IMR-90 (cell line): ENCODE data around the gene ASB4. TPM values are rescaled to one million over a fixed set of nuclear protein-coding genes. Genes with fewer than 3 reads are reported as not detected.

Experiments
- ATAC-seq: fragments of 200-7000 bp; cut with Tn5 transposase; 2 replicates; pipeline ENCODE4 v1.9.1; 2020; ENCODE audit warnings: low read depth, mild to moderate bottlenecking, moderate library complexity
- BruUV-seq: library from RNA; stranded (reverse); fragments of 400-500 nt; replicated peaks from 2 replicates; lab custom pipeline; 2021; lab: Mats Ljungman, UMichigan
- CTCF ChIA-PET: fragments of 300-600 bp; formaldehyde crosslinking; extraction: SDS; loops from one replicate; lab custom pipeline; 2021; ENCODE audit warnings: antibody characterized with exemption; lab: Yijun Ruan, JAX
- POLR2A ChIA-PET: fragments of 300-600 bp; sonication (Branson Sonifier 250); formaldehyde crosslinking; loops from one replicate; lab custom pipeline; 2022; ENCODE audit warnings: antibody characterized with exemption; ENCODE audit not compliant: unreplicated experiment; lab: Charles Lee
- DNase-seq: peaks from one replicate; pipeline ENCODE4 v3.0.0; 2013
- H2AFZ ChIP-seq: replicated peaks from 2 replicates; pipeline ENCODE3; 2013; ENCODE audit warnings: low read length, mild to moderate bottlenecking; ENCODE audit not compliant: poor library complexity
- H2AK5ac ChIP-seq: 2 replicates; pipeline ENCODE4 v1.6.1; 2013; ENCODE audit warnings: low read depth, low read length, inconsistent platforms
- H2AK9ac ChIP-seq: replicated peaks from 2 replicates; pipeline ENCODE3; 2013; ENCODE audit warnings: mild to moderate bottlenecking, low read depth, low read length, moderate library complexity; ENCODE audit not compliant: poor library complexity
- H2BK120ac ChIP-seq: 2 replicates; pipeline ENCODE4 v1.6.1; 2013; ENCODE audit warnings: low read depth, low read length, inconsistent platforms
- H2BK15ac ChIP-seq: 3 replicates; pipeline ENCODE4 v1.6.1; 2013; ENCODE audit warnings: low read depth, low read length, inconsistent platforms
- H2BK20ac ChIP-seq: 2 replicates; pipeline ENCODE4 v1.6.1; 2013; ENCODE audit warnings: low read depth, mild to moderate bottlenecking, inconsistent platforms, low read length, moderate library complexity
- H2BK5ac ChIP-seq: 2 replicates; pipeline ENCODE4 v1.6.1; 2013; ENCODE audit warnings: mild to moderate bottlenecking, low read depth, low read length, inconsistent platforms; ENCODE audit not compliant: poor library complexity, severe bottlenecking
- H3K14ac ChIP-seq: replicated peaks from 2 replicates; pipeline ENCODE4 v1.6.1; 2013; ENCODE audit warnings: low read depth, low read length, inconsistent platforms
- H3K18ac ChIP-seq: 2 replicates; pipeline ENCODE4 v1.6.1; 2013; ENCODE audit warnings: low read depth, low read length, control low read depth
- H3K23ac ChIP-seq: 2 replicates; pipeline ENCODE4 v1.6.1; 2013; ENCODE audit warnings: low read depth, low read length, inconsistent platforms
- H3K27ac ChIP-seq: 2 replicates; pipeline ENCODE4 v1.5.1; 2013; ENCODE audit warnings: mild to moderate bottlenecking, control low read depth, low read length; ENCODE audit not compliant: insufficient read depth
- H3K27me3 ChIP-seq: 2 replicates; pipeline ENCODE4 v1.6.1; 2013; ENCODE audit warnings: low read length; ENCODE audit not compliant: control insufficient read depth, insufficient read depth
- H3K36me3 ChIP-seq: 2 replicates; pipeline ENCODE4 v1.6.1; 2013; ENCODE audit warnings: low read length, mixed read lengths; ENCODE audit not compliant: control insufficient read depth, insufficient read depth
- H3K4ac ChIP-seq: 2 replicates; pipeline ENCODE4 v1.6.1; 2013; ENCODE audit warnings: low read depth, low read length, inconsistent platforms
- H3K4me1 ChIP-seq: 2 replicates; pipeline ENCODE4 v1.6.1; 2013; ENCODE audit warnings: low read length, mixed read lengths; ENCODE audit not compliant: control insufficient read depth, insufficient read depth
- H3K4me2 ChIP-seq: 2 replicates; pipeline ENCODE4 v1.6.1; 2013; ENCODE audit warnings: low read depth, mild to moderate bottlenecking, control low read depth, low read length, moderate library complexity
- H3K4me3 ChIP-seq: 2 replicates; pipeline ENCODE4 v1.5.1; 2013; ENCODE audit warnings: low read depth, mild to moderate bottlenecking, control low read depth, low read length, moderate library complexity; ENCODE audit not compliant: insufficient read depth
- H3K56ac ChIP-seq: 2 replicates; pipeline ENCODE4 v1.6.1; 2013; ENCODE audit warnings: low read length, inconsistent platforms; ENCODE audit not compliant: insufficient read depth; ENCODE audit errors: extremely low read depth
- H3K79me1 ChIP-seq, 2 experiments: 2 replicates each; pipeline ENCODE4 v1.6.1; 2013; ENCODE audit warnings: low read length in 2 of 2, inconsistent platforms in 1 of 2, low read depth in 1 of 2
- H3K9ac ChIP-seq: 2 replicates; pipeline ENCODE4 v1.6.1; 2013; ENCODE audit warnings: low read depth, low read length, control low read depth
- H3K9me1 ChIP-seq: 2 replicates; pipeline ENCODE4 v1.6.1; 2013; ENCODE audit warnings: low read length, inconsistent platforms; ENCODE audit not compliant: insufficient read depth
- H3K9me3 ChIP-seq: 2 replicates; pipeline ENCODE4 v1.6.1; 2013; ENCODE audit warnings: low read length; ENCODE audit not compliant: control insufficient read depth, insufficient read depth
- H4K20me1 ChIP-seq: 2 replicates; pipeline ENCODE4 v1.6.1; 2013; ENCODE audit warnings: low read length, inconsistent platforms; ENCODE audit not compliant: insufficient read depth
- H4K5ac ChIP-seq: 2 replicates; pipeline ENCODE4 v1.6.1; 2013; ENCODE audit warnings: mild to moderate bottlenecking, low read depth, low read length, control low read depth
- H4K8ac ChIP-seq, 2 experiments: 2 replicates each; pipeline ENCODE4 v1.6.1; 2013; ENCODE audit warnings: low read depth in 2 of 2, low read length in 2 of 2, control low read depth in 1 of 2, inconsistent platforms in 1 of 2
- H4K91ac ChIP-seq: 2 replicates; pipeline ENCODE4 v1.6.1; 2013; ENCODE audit warnings: low read depth, low read length, inconsistent platforms; ENCODE audit not compliant: insufficient read depth
- BHLHE40 ChIP-seq: fragments of 150-350 bp; IDR thresholded peaks from 2 replicates; pipeline ENCODE4 v1.6.1; 2016; ENCODE audit warnings: mild to moderate bottlenecking, low read depth, low read length
- CEBPB ChIP-seq: IDR thresholded peaks from 2 replicates; pipeline ENCODE4 v1.6.1; 2012; ENCODE audit warnings: low read depth, low read length, improper control_type of control experiment
- CHD1 ChIP-seq: IDR thresholded peaks from 2 replicates; pipeline ENCODE4 v1.6.1; 2012; ENCODE audit warnings: low read depth, low read length, improper control_type of control experiment
- CTCF ChIP-seq: conservative IDR thresholded peaks from 2 replicates; pipeline ENCODE4 v1.5.1; 2012; ENCODE audit warnings: mild to moderate bottlenecking, low read depth, low read length, improper control_type of control experiment
- FOS ChIP-seq: fragments of 150-350 bp; IDR thresholded peaks from 2 replicates; pipeline ENCODE4 v1.6.1; 2016; ENCODE audit warnings: low read depth, low read length
- MAFK ChIP-seq: IDR thresholded peaks from 2 replicates; pipeline ENCODE4 v1.6.1; 2012; ENCODE audit warnings: low read depth, low read length, improper control_type of control experiment
- MAZ ChIP-seq: IDR thresholded peaks from 2 replicates; pipeline ENCODE4 v1.6.1; 2012; ENCODE audit warnings: low read depth, mild to moderate bottlenecking, low read length, improper control_type of control experiment, moderate library complexity, borderline replicate concordance
- NFE2L2 ChIP-seq: fragments of 150-350 bp; IDR thresholded peaks from 2 replicates; pipeline ENCODE4 v1.6.1; 2016; ENCODE audit warnings: low read depth, mild to moderate bottlenecking, low read length
- POLR2A ChIP-seq: IDR thresholded peaks from 2 replicates; pipeline ENCODE4 v1.6.1; 2012; ENCODE audit warnings: mild to moderate bottlenecking, low read depth, low read length
- RAD21 ChIP-seq: IDR thresholded peaks from 2 replicates; pipeline ENCODE4 v1.6.1; 2012; ENCODE audit warnings: low read length, improper control_type of control experiment
- RCOR1 ChIP-seq: IDR thresholded peaks from 2 replicates; pipeline ENCODE4 v1.6.1; 2012; ENCODE audit warnings: mild to moderate bottlenecking, low read length, improper control_type of control experiment; ENCODE audit not compliant: insufficient replicate concordance
- RFX5 ChIP-seq: IDR thresholded peaks from 2 replicates; pipeline ENCODE4 v1.8.0; 2012; ENCODE audit warnings: low read depth, mild to moderate bottlenecking, low read length, moderate library complexity
- SMC3 ChIP-seq: fragments of 150-350 bp; IDR thresholded peaks from 2 replicates; pipeline ENCODE4 v1.6.1; 2016; ENCODE audit warnings: low read depth, mild to moderate bottlenecking, antibody characterized with exemption, low read length, moderate library complexity
- WGBS, 2 experiments: methylation state at CpG; one replicate each; pipeline versions ENCODE4 v1.1.5 to v1.1.7; 2013; ENCODE audit warnings: missing lambda C conversion rate in 2 of 2; ENCODE audit not compliant: insufficient read length in 1 of 2; ENCODE audit errors: extremely low coverage in 2 of 2; 5-methylcytosine and 5-hydroxymethylcytosine counted together
- dilution Hi-C: fragments of 300-500 bp; cut with HindIII; formaldehyde crosslinking; loops from one replicate; pipeline ENCODE4 v1.14.3; 2018; ENCODE audit warnings: low sequenced_read_pairs; ENCODE audit not compliant: unreplicated experiment
- in situ Hi-C: fragments of 300-500 bp; cut with MboI; formaldehyde crosslinking; loops from 3 replicates; pipeline ENCODE4 v1.14.3; 2019; ENCODE audit warnings: low sequenced_read_pairs, inconsistent platforms, mixed read lengths
- intact Hi-C: fragments of 100-400 bp; cut with micrococcal nuclease; formaldehyde crosslinking; loops from 2 replicates; pipeline ENCODE4 v1.10.0; 2022
- polyA plus RNA-seq, 3 experiments: library from polyadenylated mRNA; depleted of rRNA; stranded (reverse); fragments of >200 nt; gene quantifications; 2 replicates each; pipeline ENCODE4 v1.2.3, GENCODE V29; 2012; ENCODE audit warnings: low replicate concordance in 1 of 3
- total RNA-seq: library from RNA; depleted of rRNA; stranded (reverse); fragments of >200 nt; gene quantifications from 2 replicates; pipeline ENCODE4 v1.2.3, GENCODE V29; 2012
- TF ChIP-seq, protein P1 (sequence below): fragments of 150-350 bp; IDR thresholded peaks from 2 replicates; pipeline ENCODE4 v1.6.1; 2017; ENCODE audit warnings: mild to moderate bottlenecking, antibody characterized with exemption, low read length, low read depth
- TF ChIP-seq, protein P2 (sequence below): fragments of 150-350 bp; IDR thresholded peaks from 2 replicates; pipeline ENCODE4 v1.6.1; 2016; ENCODE audit warnings: low read depth, mild to moderate bottlenecking, low read length, moderate library complexity, borderline replicate concordance

ASB4 gene
- total and polyA plus RNA-seq, 2 of the 4 experiments (the other 2 are of a cell fraction), result not detected

DNA sequence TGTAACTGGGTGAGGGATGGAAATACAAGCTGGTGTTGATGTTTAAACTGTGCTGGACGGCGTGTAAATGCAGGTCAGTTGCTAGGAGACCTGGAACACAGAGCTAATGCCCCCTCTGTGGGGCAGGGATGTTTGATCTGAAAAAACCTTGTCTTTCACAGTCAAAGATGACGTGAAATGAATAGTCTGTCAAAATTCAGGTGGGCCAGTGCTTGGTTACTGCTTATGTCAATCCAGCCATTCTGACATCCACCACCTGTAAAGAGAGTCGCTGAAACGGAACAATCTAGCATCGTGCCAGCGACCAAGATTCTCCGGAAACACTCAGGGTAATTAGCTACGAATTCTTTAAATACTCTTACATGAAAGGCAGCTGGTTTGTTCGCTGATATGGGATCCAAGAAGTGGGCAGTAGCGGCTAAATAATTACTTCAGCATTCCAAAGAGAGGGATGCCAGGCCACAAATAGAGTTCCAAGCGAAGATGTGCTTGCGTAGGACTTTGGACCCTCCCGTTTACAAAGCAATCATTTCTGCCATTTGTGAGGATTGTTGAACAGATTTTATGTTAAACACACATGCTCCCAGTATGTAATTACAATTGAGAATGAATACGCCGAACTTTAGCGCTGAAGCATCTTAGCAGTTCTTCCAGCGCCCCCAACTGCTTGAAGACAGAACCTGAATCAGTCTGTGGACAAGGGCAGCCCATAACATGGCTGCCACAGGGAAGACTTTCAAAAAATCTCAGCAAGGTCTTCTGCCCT is 7.3 kb upstream of the ASB4 start:
- Histone ChIP-seq H2BK5ac (no peak overlapping the region), H4K91ac (no peak overlapping the region), H3K4me3 (no peak overlapping the region), H3K14ac (no peak overlapping the region), H3K4me2 (peak overlapping the region; percentile 61), H3K79me1 (no peaks in the 10 kb centered on the region), H2AK5ac (no peak overlapping the region), H4K20me1 (no peaks in the 10 kb centered on the region), H3K56ac (no peak overlapping the region), H3K36me3 (no peaks in the 10 kb centered on the region), H2BK20ac (no peak overlapping the region), H3K23ac (no peak overlapping the region), H2BK15ac (no peak overlapping the region), H4K5ac (no peak overlapping the region), H3K4me1 (no peaks in the 10 kb centered on the region), H2AFZ (no peak overlapping the region), H3K9ac (no peak overlapping the region), H3K27me3 (peaks cover 7% of the 10 kb centered on the region), H3K18ac (no peak overlapping the region), H3K4ac (no peak overlapping the region), H2BK120ac (no peak overlapping the region), H3K9me1 (no peaks in the 10 kb centered on the region), H3K9me3 (no peaks in the 10 kb centered on the region), H2AK9ac (no peak overlapping the region), H4K8ac (no peak overlapping the region), H3K27ac (no peak overlapping the region)
- CTCF ChIA-PET, result interaction anchor here (0.9 kb wide), 2 partner anchors 212 to 1029 kb away, joined by 3 read pairs; no protein-coding TSS in a partner anchor
- WGBS, 2 experiments, result 50% methylated on average over 1 of the region's 18 CpGs; no CpG with 5 or more reads in 1 of the 2 experiments
- POLR2A ChIA-PET, result no interaction called here
- no TSS peak for BruUV-seq
- intact Hi-C loops, result loop anchor here (5.0 kb wide), 1 partner anchor 231 kb away; no protein-coding TSS in a partner anchor
- dilution Hi-C loops, result no loop called here
- ATAC-seq, result peak; percentile 82
- DNase-seq, result peak; percentile 30
- in situ Hi-C loops, result loop anchor here (10.0 to 25.0 kb wide), 3 partner anchors 284 to 1191 kb away; no protein-coding TSS in a partner anchor
- no peak for TF ChIP-seq BHLHE40
- TF ChIP-seq CHD1, result no peak
- TF ChIP-seq MAFK, result no peak
- no peak for TF ChIP-seq FOS
- no peak for TF ChIP-seq POLR2A
- no peak for TF ChIP-seq CEBPB
- TF ChIP-seq, protein P1, sequence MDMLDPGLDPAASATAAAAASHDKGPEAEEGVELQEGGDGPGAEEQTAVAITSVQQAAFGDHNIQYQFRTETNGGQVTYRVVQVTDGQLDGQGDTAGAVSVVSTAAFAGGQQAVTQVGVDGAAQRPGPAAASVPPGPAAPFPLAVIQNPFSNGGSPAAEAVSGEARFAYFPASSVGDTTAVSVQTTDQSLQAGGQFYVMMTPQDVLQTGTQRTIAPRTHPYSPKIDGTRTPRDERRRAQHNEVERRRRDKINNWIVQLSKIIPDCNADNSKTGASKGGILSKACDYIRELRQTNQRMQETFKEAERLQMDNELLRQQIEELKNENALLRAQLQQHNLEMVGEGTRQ, result no peak
- TF ChIP-seq, protein P2, sequence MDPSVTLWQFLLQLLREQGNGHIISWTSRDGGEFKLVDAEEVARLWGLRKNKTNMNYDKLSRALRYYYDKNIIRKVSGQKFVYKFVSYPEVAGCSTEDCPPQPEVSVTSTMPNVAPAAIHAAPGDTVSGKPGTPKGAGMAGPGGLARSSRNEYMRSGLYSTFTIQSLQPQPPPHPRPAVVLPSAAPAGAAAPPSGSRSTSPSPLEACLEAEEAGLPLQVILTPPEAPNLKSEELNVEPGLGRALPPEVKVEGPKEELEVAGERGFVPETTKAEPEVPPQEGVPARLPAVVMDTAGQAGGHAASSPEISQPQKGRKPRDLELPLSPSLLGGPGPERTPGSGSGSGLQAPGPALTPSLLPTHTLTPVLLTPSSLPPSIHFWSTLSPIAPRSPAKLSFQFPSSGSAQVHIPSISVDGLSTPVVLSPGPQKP, result no peak
- no peak for TF ChIP-seq RFX5
- no peak for TF ChIP-seq RCOR1
- peak; percentile 36; the same call in 1 of the 2 replicates for TF ChIP-seq RAD21
- no peak for TF ChIP-seq NFE2L2
- TF ChIP-seq SMC3, result no peak
- TF ChIP-seq CTCF, result peak; percentile 35
- TF ChIP-seq MAZ, result no peak
